Fibroblast of villous mesenchyme (primary cell): ENCODE results near the gene IQGAP2. TPM values are rescaled to one million over a fixed set of nuclear protein-coding genes. Genes with fewer than 3 reads are reported as not detected.

Source experiments
- DNase-seq: peaks from one replicate; pipeline ENCODE4 v3.0.0-alpha.2; 2010; ENCODE audit warnings: low read depth
- H3K4me3 ChIP-seq: 2 replicates; pipeline ENCODE4 v1.5.1; 2011; ENCODE audit warnings: low read depth, mild to moderate bottlenecking, low read length
- total RNA-seq: library from RNA; depleted of rRNA; stranded (reverse); fragments of >200 nt; gene quantifications from 2 replicates; pipeline ENCODE4 v1.2.3, GENCODE V29; 2012
- TF ChIP-seq, protein P1 (sequence below): IDR thresholded peaks from 2 replicates; pipeline ENCODE4 v1.5.1; 2012; ENCODE audit warnings: low read depth, mild to moderate bottlenecking, low read length; ENCODE audit not compliant: insufficient read depth

The IQGAP2 gene
- total RNA-seq, 1 donor, result 2.6 TPM

- no peak for DNase-seq
- TF ChIP-seq, protein P1, sequence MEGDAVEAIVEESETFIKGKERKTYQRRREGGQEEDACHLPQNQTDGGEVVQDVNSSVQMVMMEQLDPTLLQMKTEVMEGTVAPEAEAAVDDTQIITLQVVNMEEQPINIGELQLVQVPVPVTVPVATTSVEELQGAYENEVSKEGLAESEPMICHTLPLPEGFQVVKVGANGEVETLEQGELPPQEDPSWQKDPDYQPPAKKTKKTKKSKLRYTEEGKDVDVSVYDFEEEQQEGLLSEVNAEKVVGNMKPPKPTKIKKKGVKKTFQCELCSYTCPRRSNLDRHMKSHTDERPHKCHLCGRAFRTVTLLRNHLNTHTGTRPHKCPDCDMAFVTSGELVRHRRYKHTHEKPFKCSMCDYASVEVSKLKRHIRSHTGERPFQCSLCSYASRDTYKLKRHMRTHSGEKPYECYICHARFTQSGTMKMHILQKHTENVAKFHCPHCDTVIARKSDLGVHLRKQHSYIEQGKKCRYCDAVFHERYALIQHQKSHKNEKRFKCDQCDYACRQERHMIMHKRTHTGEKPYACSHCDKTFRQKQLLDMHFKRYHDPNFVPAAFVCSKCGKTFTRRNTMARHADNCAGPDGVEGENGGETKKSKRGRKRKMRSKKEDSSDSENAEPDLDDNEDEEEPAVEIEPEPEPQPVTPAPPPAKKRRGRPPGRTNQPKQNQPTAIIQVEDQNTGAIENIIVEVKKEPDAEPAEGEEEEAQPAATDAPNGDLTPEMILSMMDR, result no peak
Observed at GRCh38 chr5:76684756-76685519, 281.9 kb downstream of the IQGAP2 start.

DNA sequence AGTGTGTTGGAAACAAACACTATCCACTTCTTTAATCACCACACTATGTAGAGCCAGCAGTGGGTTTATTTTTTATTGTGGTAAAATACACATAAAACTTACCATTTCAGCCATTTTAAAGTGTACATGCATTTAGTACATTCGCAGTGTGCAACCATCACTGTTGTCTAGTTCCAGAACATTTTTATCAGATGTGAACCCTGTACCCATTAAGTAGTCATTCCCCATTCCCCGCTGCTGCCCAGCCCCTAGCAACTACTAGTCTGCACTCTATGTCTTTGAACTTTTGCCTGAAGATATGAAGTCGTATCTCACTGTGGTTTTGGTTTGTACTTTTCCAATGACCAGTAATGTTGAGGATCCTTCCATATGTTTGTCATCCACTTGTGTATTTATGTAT is 282.6 kb downstream of the IQGAP2 start:
- TF ChIP-seq, protein P1, result no peak
- H3K4me3 ChIP-seq, result no peak overlapping the region
- DNase-seq, result peak; percentile 68

More at GRCh38 chr5:76684756-76685519, 281.9 kb downstream of the IQGAP2 start:
- H3K4me3 ChIP-seq, result no peak overlapping the region

DNA sequence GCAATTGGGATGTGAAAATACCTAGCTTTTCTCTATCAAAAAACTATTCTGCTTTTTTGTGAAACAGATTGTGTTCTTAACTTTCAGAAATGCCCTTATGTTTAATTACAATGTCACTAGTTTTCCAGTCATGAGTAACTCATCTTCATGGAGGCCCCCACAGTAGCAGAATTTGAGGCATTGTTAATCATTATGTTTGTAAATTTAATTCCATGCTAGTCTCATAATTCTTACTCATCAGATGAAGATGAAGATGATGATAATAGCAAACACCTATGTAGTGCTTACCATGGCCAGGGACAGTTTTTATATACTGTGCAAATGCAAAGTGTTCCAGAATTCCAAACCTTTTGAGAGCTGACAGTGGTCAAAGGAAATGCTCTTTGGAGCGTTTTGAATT is 285.1 kb downstream of the IQGAP2 start:
- H3K4me3 ChIP-seq, result no peak overlapping the region
- TF ChIP-seq, protein P1, result no peak
- no peak for DNase-seq

- TF ChIP-seq, protein P1, result no peak
- H3K4me3 ChIP-seq, result no peak overlapping the region
- DNase-seq, result peak; percentile 87
Observed at GRCh38 chr5:76688836-76689235, 285.8 kb downstream of the IQGAP2 start.

DNA sequence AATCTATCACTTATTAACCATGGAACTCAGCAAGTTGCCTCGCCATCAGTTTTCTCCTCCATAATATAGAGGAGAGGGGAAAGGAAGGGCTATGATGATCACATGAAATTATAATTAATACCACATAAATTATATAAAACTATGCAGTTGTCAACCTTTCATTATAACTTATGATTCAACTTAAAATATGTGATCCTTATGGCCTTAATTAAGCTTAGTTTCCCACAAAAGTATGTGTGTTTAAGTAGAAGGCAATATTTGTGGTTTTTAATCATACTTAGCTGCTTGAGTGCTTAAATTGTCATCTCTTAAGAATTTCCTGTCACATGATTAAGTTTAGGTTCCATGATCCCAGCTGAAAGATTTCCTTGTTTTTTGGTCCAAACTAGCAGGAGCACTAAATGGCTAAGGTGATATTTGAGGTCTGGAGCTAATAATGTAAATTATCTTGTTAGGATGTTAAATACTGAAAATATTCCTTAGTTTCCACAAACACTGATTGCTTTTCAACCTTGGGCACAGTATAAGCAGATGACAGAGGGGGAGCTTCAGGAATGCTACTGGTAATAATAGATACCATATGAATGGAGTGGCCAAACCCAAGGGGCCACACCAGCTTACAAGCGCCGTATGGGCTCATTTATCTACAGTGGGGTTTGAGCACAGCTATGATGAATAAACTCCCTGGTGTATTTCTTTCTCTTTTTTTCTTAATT is 286.4 kb downstream of the IQGAP2 start:
- H3K4me3 ChIP-seq, result no peak overlapping the region
- TF ChIP-seq, protein P1, result no peak
- peak; percentile 91 for DNase-seq

GRCh38 chr5:76690037-76690679 is 287.1 kb downstream of the IQGAP2 start:
- no peak for DNase-seq
- TF ChIP-seq, protein P1, result no peak

More at GRCh38 chr5:76690037-76690679, 287.1 kb downstream of the IQGAP2 start:
- H3K4me3 ChIP-seq, result no peak overlapping the region
